Vagina (tissue), 2 donors: Measurements from ENCODE around the gene WDTC1.

Experiments used
- POLR2A ChIP-seq, 2 donors: fragments of 450-650 bp; IDR thresholded peaks; one replicate each; pipeline ENCODE4 v1.6.1; 2017; ENCODE audit warnings: antibody characterized with exemption in 2 of 2, mild to moderate bottlenecking in 2 of 2, moderate library complexity in 2 of 2
- POLR2AphosphoS5 ChIP-seq, 2 donors: sonication (generic); formaldehyde crosslinking; IDR thresholded peaks; one replicate each; pipeline ENCODE4 v1.9.0; 2017; ENCODE audit warnings: antibody characterized with exemption in 2 of 2, mild to moderate bottlenecking in 2 of 2, low read depth in 1 of 2; ENCODE audit not compliant: insufficient read depth in 1 of 2
- TF ChIP-seq, protein P1 (sequence below), 3 experiments: fragments of 450-650 bp in 2 of 3; fragments of 200-600 bp in 1 of 3; sonication (generic) in 1 of 3; IDR thresholded peaks; one replicate each; pipeline ENCODE4 v1.5.1; 2017 to 2019; ENCODE audit warnings: antibody characterized with exemption in 3 of 3, mild to moderate bottlenecking in 2 of 3, moderate library complexity in 2 of 3

DNA sequence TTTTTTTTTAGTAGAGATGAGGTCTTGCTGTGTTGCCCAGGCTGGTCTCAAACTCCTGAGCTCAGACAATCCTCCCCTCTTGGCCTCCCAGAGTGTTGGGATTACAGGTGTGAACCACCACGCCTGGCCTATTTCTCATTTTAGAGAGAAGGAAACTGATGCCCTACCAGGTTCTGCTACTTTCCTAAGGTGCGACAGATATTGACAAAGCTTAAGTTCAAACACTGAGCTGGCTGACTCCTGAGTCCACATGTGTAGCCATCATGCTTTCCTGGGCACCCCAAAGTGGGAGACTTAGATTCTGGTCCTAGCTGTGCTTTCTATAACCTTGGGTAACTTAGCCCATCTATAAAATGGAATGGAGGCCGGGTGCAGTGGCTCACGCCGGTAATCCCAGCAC lies 82.4 kb downstream of the WDTC1 start:
- TF ChIP-seq, protein P1, sequence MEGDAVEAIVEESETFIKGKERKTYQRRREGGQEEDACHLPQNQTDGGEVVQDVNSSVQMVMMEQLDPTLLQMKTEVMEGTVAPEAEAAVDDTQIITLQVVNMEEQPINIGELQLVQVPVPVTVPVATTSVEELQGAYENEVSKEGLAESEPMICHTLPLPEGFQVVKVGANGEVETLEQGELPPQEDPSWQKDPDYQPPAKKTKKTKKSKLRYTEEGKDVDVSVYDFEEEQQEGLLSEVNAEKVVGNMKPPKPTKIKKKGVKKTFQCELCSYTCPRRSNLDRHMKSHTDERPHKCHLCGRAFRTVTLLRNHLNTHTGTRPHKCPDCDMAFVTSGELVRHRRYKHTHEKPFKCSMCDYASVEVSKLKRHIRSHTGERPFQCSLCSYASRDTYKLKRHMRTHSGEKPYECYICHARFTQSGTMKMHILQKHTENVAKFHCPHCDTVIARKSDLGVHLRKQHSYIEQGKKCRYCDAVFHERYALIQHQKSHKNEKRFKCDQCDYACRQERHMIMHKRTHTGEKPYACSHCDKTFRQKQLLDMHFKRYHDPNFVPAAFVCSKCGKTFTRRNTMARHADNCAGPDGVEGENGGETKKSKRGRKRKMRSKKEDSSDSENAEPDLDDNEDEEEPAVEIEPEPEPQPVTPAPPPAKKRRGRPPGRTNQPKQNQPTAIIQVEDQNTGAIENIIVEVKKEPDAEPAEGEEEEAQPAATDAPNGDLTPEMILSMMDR (IDR thresholded peaks at IDR 0.05) = no peak
- TF ChIP-seq POLR2A (IDR thresholded peaks at IDR 0.05) (no peak), POLR2AphosphoS5 (IDR thresholded peaks at IDR 0.05; ENCODE audit: insufficient read depth in 1 of 2, low read depth in 1 of 2) (no peak)
